SU-DHL-6 (cell line): Measurements from ENCODE around the gene STAC.

Experiments
- H2AFZ ChIP-seq: fragments of 200-600 bp; sonication (generic); 2 replicates; pipeline ENCODE4 v1.6.1; 2014; ENCODE audit warnings: low read depth, mild to moderate bottlenecking, moderate library complexity, mixed read lengths, antibody characterized with exemption, low read length; ENCODE audit not compliant: severe bottlenecking
- H3F3A ChIP-seq: fragments of 200-600 bp; shearing (Covaris generic); 2 replicates; pipeline ENCODE4 v1.6.0; 2016; ENCODE audit warnings: antibody characterized with exemption, mild to moderate bottlenecking; ENCODE audit not compliant: insufficient read depth
- H3K27ac ChIP-seq: fragments of 200-600 bp; sonication (generic); 2 replicates; pipeline ENCODE4 v1.5.1; 2016; ENCODE audit warnings: low read depth, mild to moderate bottlenecking, low read length, moderate library complexity, mixed read lengths
- H3K27me3 ChIP-seq: fragments of 200-600 bp; sonication (generic), shearing (Covaris generic); 2 replicates; pipeline ENCODE4 v1.6.0; 2014; ENCODE audit warnings: mild to moderate bottlenecking, low read length
- H3K36me3 ChIP-seq: fragments of 200-600 bp; sonication (generic); 2 replicates; pipeline ENCODE4 v1.6.1; 2014; ENCODE audit warnings: mild to moderate bottlenecking, low read length, mixed read lengths
- H3K4me2 ChIP-seq: fragments of 300-600, 200-600 bp; shearing (Covaris generic), sonication (generic); 2 replicates; pipeline ENCODE4 v1.6.0; 2014; ENCODE audit warnings: low read length, low read depth, mild to moderate bottlenecking; ENCODE audit not compliant: poor library complexity, severe bottlenecking
- H3K4me3 ChIP-seq: fragments of 200-600 bp; sonication (generic); 2 replicates; pipeline ENCODE4 v1.5.1; 2014; ENCODE audit warnings: antibody characterized with exemption, low read length, mild to moderate bottlenecking, mixed read lengths; ENCODE audit not compliant: insufficient read depth, poor library complexity, severe bottlenecking
- H3K79me2 ChIP-seq: fragments of 200-600 bp; sonication (generic); 2 replicates; pipeline ENCODE4 v1.6.1; 2014; ENCODE audit warnings: mild to moderate bottlenecking, low read length, moderate library complexity; ENCODE audit not compliant: insufficient read depth
- H3K9ac ChIP-seq: fragments of 200-600 bp; sonication (generic); 2 replicates; pipeline ENCODE4 v1.7.0; 2014; ENCODE audit warnings: mild to moderate bottlenecking, low read length
- H3K9me2 ChIP-seq: fragments of 200-600 bp; sonication (generic); replicated peaks from 2 replicates; pipeline ENCODE4 v1.6.1; 2014; ENCODE audit warnings: low read length; ENCODE audit not compliant: insufficient read depth
- H3K9me3 ChIP-seq: fragments of 200-600 bp; sonication (generic); 2 replicates; pipeline ENCODE4 v1.6.1; 2014; ENCODE audit warnings: low read length, mixed read lengths; ENCODE audit not compliant: insufficient read depth
- H4K20me1 ChIP-seq: fragments of 200-600 bp; sonication (generic); 2 replicates; pipeline ENCODE4 v1.6.1; 2014; ENCODE audit warnings: low read depth, mild to moderate bottlenecking, antibody characterized with exemption, low read length, moderate library complexity, mixed read lengths
- CTCF ChIP-seq: fragments of 200-600 bp; sonication (generic); IDR thresholded peaks from one replicate; pipeline ENCODE4 v1.5.1; 2017; ENCODE audit warnings: antibody characterized with exemption, mild to moderate bottlenecking, low read length, moderate library complexity; ENCODE audit not compliant: insufficient read depth, poor library complexity, severe bottlenecking
- EZH2phosphoT487 ChIP-seq: fragments of 200-600 bp; sonication (generic), shearing (Covaris generic); conservative IDR thresholded peaks from 2 replicates; pipeline ENCODE4 v1.6.1; 2018; ENCODE audit warnings: mild to moderate bottlenecking, antibody characterized with exemption, low read length, moderate library complexity, mixed read lengths

STAC gene

GRCh38 chr3:36486009-36486795 is 105.9 kb downstream of the STAC start:
- H3K9ac ChIP-seq: no peak overlapping the region
- H3K4me3 ChIP-seq: no peak overlapping the region
- H3K79me2 ChIP-seq: no peaks in the 10 kb centered on the region
- no peak for TF ChIP-seq CTCF
- TF ChIP-seq EZH2phosphoT487: no peak
- no peaks in the 10 kb centered on the region for H3K9me3 ChIP-seq
- no peaks in the 10 kb centered on the region for H3K27me3 ChIP-seq
- H3F3A ChIP-seq: no peaks in the 10 kb centered on the region
- H2AFZ ChIP-seq: no peak overlapping the region
- no peaks in the 10 kb centered on the region for H3K9me2 ChIP-seq
- no peaks in the 10 kb centered on the region for H3K36me3 ChIP-seq
- no peak overlapping the region for H3K4me2 ChIP-seq
- H4K20me1 ChIP-seq: no peaks in the 10 kb centered on the region
- H3K27ac ChIP-seq: no peak overlapping the region

GRCh38 chr3:36487616-36488015 is 107.3 kb downstream of the STAC start:
- Histone ChIP-seq H3F3A (no peaks in the 10 kb centered on the region), H3K9me3 (no peaks in the 10 kb centered on the region), H4K20me1 (no peaks in the 10 kb centered on the region), H3K4me2 (no peak overlapping the region), H3K9ac (no peak overlapping the region), H3K9me2 (no peaks in the 10 kb centered on the region), H3K79me2 (no peaks in the 10 kb centered on the region), H3K4me3 (no peak overlapping the region), H2AFZ (no peak overlapping the region), H3K27me3 (no peaks in the 10 kb centered on the region), H3K27ac (no peak overlapping the region), H3K36me3 (no peaks in the 10 kb centered on the region)
- no peak for TF ChIP-seq EZH2phosphoT487
- no peak for TF ChIP-seq CTCF

GRCh38 chr3:36488077-36488789 is 107.9 kb downstream of the STAC start:
- Histone ChIP-seq H2AFZ (no peak overlapping the region), H3K27me3 (no peaks in the 10 kb centered on the region), H3K9me2 (no peaks in the 10 kb centered on the region), H3K4me2 (no peak overlapping the region), H3K36me3 (no peaks in the 10 kb centered on the region), H3K9me3 (no peaks in the 10 kb centered on the region), H3K27ac (no peak overlapping the region), H3K9ac (no peak overlapping the region), H4K20me1 (no peaks in the 10 kb centered on the region), H3F3A (no peaks in the 10 kb centered on the region), H3K4me3 (no peak overlapping the region), H3K79me2 (no peaks in the 10 kb centered on the region)
- TF ChIP-seq CTCF: no peak
- TF ChIP-seq EZH2phosphoT487: no peak
